Stomach (tissue), 9 donors: ENCODE data around the gene TCF12. TPM values are rescaled to one million over a fixed set of nuclear protein-coding genes. Genes with fewer than 3 reads are reported as not detected.

Source experiments
- DNase-seq, 2 donors: peaks; one replicate each; pipeline versions ENCODE4 v3.0.0 to v3.0.0-alpha.2; 2013 to 2019
- H3K27ac ChIP-seq, 5 donors: fragments of 200-600 bp in 4 of 5; sonication (generic) in 4 of 5; one replicate each; pipeline ENCODE4 v1.5.1; 2013 to 2019; ENCODE audit warnings: mild to moderate bottlenecking in 1 of 5, moderate library complexity in 1 of 5
- H3K27me3 ChIP-seq, 3 donors: fragments of 200-600 bp; sonication (generic); one replicate each; pipeline ENCODE4 v1.5.1; 2017 to 2019; ENCODE audit warnings: mixed run types in 1 of 3
- H3K36me3 ChIP-seq, 4 donors: fragments of 200-600 bp; sonication (generic); 1 replicate in 3 of 4; 2 replicates in 1 of 4; pipeline ENCODE4 v1.5.1; 2016 to 2019
- H3K4me1 ChIP-seq, 4 donors: fragments of 200-600 bp; sonication (generic); one replicate each; pipeline ENCODE4 v1.5.1; 2016 to 2019
- H3K4me3 ChIP-seq, 4 donors: fragments of 200-600 bp; sonication (generic) in 3 of 4; one replicate each; pipeline ENCODE4 v1.5.1; 2016 to 2019; ENCODE audit warnings: mild to moderate bottlenecking in 1 of 4
- H3K9me3 ChIP-seq, 4 donors: fragments of 200-600 bp; sonication (generic); one replicate each; pipeline ENCODE4 v1.5.1; 2016 to 2019
- EP300 ChIP-seq: sonication (generic); formaldehyde crosslinking; IDR thresholded peaks from one replicate; pipeline ENCODE4 v1.6.1; 2017; ENCODE audit warnings: antibody characterized with exemption
- POLR2A ChIP-seq, 4 donors: fragments of 450-650 bp; IDR thresholded peaks; one replicate each; pipeline ENCODE4 v1.6.1; 2016; ENCODE audit warnings: antibody characterized with exemption in 4 of 4, control low read depth in 2 of 4, mild to moderate bottlenecking in 1 of 4, moderate library complexity in 1 of 4
- POLR2AphosphoS5 ChIP-seq, 3 donors: sonication (generic); formaldehyde crosslinking; IDR thresholded peaks; one replicate each; pipeline ENCODE4 v1.6.1; 2016; ENCODE audit warnings: antibody characterized with exemption in 3 of 3
- WGBS, 5 donors: extraction: QIAGEN DNeasy Blood & Tissue Kit in 3 of 5; methylation state at CpG; one replicate each; pipeline versions ENCODE4 v1.1.5 to v1.1.7; 2013 to 2018; 5-methylcytosine and 5-hydroxymethylcytosine counted together
- intact Hi-C: fragments of 100-400 bp; cut with DNase I; formaldehyde crosslinking; loops from one replicate; pipeline ENCODE4 v1.15.1; 2023; ENCODE audit warnings: low total_unique reads
- polyA plus RNA-seq, 3 donors: library from polyadenylated mRNA; stranded (reverse); fragments of 200-250 nt; gene quantifications; one replicate each; pipeline ENCODE4 v1.2.3, GENCODE V29; 2013
- total RNA-seq, 5 donors: library from RNA; depleted of rRNA; stranded (reverse); fragments of >200 nt; gene quantifications; one replicate each; pipeline versions ENCODE4 v1.1.0 to v1.2.3, GENCODE V29; 2014 to 2016
- TF ChIP-seq, protein P1 (sequence below), 7 experiments: fragments of 450-650 bp in 4 of 7; fragments of 200-600 bp in 3 of 7; sonication (generic) in 3 of 7; IDR thresholded peaks; one replicate each; pipeline ENCODE4 v1.5.1; 2016 to 2019; ENCODE audit warnings: antibody characterized with exemption in 7 of 7, control low read depth in 2 of 7, mild to moderate bottlenecking in 1 of 7
- donor health status: healthy with polysubstance abuse.
- donor health status: Bipolar disorder and iron deficiency.
- donor health status: healthy.

TCF12 gene
- total and polyA plus RNA-seq, 8 donors, result 11.2 to 462 (median 130) TPM

DNA sequence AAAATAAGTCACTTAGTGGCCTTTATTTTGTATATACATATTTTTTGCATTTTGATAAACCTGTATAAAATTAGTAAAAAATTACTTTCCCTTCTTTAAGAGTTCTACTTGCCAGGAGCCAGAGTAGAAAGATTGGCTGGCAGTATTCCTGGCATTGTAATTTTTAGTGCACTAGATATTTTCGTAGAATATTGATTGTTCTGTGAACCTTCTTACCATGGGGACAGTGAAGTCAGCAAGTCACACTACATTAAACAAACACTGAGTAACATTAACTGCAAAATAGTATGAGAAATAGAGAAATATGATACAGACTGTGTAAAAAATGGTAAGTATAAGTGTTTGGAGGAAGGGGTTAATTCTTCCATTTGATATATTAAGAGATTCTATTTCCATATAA, 26.0 kb downstream of the TCF12 start:
- Histone ChIP-seq H3K4me3 (no peak overlapping the region), H3K27me3 (no peaks in the 10 kb centered on the region), H3K4me1 (peaks cover 0 to 63% (median 32%) of the 10 kb centered on the region in 4 donors), H3K9me3 (peaks cover 0 to 7% (median 2%) of the 10 kb centered on the region in 4 donors), H3K27ac (no peak overlapping the region), H3K36me3 (no peaks in the 10 kb centered on the region)
- 41 to 63% (median 54%) methylated on average over 1 of the region's 1 CpG for WGBS, 5 donors
- intact Hi-C loops, result no loop called here
- no peak for DNase-seq
- TF ChIP-seq POLR2A (IDR thresholded peaks at IDR 0.05), result no peak
- TF ChIP-seq, protein P1, sequence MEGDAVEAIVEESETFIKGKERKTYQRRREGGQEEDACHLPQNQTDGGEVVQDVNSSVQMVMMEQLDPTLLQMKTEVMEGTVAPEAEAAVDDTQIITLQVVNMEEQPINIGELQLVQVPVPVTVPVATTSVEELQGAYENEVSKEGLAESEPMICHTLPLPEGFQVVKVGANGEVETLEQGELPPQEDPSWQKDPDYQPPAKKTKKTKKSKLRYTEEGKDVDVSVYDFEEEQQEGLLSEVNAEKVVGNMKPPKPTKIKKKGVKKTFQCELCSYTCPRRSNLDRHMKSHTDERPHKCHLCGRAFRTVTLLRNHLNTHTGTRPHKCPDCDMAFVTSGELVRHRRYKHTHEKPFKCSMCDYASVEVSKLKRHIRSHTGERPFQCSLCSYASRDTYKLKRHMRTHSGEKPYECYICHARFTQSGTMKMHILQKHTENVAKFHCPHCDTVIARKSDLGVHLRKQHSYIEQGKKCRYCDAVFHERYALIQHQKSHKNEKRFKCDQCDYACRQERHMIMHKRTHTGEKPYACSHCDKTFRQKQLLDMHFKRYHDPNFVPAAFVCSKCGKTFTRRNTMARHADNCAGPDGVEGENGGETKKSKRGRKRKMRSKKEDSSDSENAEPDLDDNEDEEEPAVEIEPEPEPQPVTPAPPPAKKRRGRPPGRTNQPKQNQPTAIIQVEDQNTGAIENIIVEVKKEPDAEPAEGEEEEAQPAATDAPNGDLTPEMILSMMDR (IDR thresholded peaks at IDR 0.05), result no peak
- TF ChIP-seq EP300, result no peak
- no peak for TF ChIP-seq POLR2AphosphoS5 (IDR thresholded peaks at IDR 0.05)

DNA sequence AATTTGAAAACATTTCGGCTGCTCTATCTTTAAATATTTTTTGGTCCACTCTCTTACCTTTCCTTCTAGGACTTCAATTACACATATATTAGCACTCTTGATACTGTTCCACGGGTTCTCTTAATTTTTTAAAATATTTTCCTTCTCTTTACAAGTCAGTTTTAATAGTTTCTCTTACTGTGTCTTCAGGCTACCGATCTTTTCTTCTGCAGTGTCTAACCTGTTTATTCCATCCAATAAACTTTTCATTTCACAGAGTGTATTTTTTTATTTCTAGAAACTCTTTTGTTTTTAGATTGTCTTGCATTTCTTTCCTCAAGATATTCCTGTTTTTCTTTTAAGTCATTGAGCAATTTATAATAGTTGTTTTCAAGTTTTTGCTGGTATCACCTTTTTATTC, 27.7 kb downstream of the TCF12 start:
- TF ChIP-seq, protein P1 (IDR thresholded peaks at IDR 0.05), result no peak
- TF ChIP-seq EP300 (no peak), POLR2AphosphoS5 (IDR thresholded peaks at IDR 0.05) (no peak), POLR2A (IDR thresholded peaks at IDR 0.05) (no peak)
- Histone ChIP-seq H3K36me3 (no peaks in the 10 kb centered on the region), H3K27me3 (no peaks in the 10 kb centered on the region), H3K27ac (no peak overlapping the region), H3K9me3 (peaks cover 0 to 7% (median 2%) of the 10 kb centered on the region in 4 donors), H3K4me1 (peaks cover 0 to 59% (median 33%) of the 10 kb centered on the region in 4 donors), H3K4me3 (no peak overlapping the region)
- intact Hi-C loops, result no loop called here
- DNase-seq, result no peak
- 96 to 97% (median 97%) methylated on average over 3 of the region's 3 CpGs for WGBS, 5 donors

DNA sequence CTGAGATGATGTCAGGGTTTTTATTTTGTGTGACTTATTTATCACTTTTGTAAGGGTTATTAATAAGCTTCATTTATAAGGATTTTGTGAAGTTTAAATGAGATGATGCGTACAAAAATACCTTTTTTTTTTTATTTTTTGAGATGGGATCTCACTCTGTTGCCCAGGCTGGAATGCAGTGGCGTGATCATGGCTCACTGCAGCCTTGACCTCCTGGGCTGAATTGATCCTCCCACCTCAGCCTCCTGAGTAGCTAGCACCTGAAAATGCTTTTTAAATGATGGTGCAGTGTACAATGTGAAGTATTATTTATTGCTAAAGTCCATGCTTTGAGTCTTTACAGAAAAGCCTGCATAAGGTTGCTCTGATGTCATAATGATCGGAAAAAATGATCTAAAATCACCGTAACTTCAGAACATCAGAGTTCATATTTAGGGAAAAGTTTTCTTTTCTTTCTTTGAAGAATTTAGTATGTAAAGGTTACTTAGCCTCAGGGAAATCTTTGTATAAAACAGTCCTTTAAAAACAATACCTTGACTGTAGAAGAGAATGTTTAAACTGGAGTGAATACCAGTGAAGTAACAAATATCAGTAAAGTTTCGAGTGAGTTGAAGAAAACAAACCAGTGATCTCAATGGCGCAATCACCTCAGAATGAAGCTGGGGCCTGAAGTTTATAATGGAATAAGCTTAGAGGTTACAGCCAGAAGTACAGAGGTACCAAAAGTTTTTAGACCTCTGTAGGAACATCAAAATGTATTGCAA, 29.7 kb downstream of the TCF12 start:
- Histone ChIP-seq H3K27ac (no peak overlapping the region), H3K4me1 (peaks cover 0 to 38% (median 20%) of the 10 kb centered on the region in 4 donors), H3K27me3 (no peaks in the 10 kb centered on the region), H3K9me3 (peaks cover 0 to 7% (median 2%) of the 10 kb centered on the region in 4 donors), H3K36me3 (no peaks in the 10 kb centered on the region), H3K4me3 (no peak overlapping the region)
- DNase-seq, result no peak
- TF ChIP-seq, protein P1 (IDR thresholded peaks at IDR 0.05), result no peak
- TF ChIP-seq POLR2AphosphoS5 (IDR thresholded peaks at IDR 0.05) (no peak), EP300 (no peak), POLR2A (IDR thresholded peaks at IDR 0.05) (no peak)
- intact Hi-C loops, result no loop called here
- WGBS, 5 donors, result 92 to 97% (median 94%) methylated on average over 6 of the region's 6 CpGs

DNA sequence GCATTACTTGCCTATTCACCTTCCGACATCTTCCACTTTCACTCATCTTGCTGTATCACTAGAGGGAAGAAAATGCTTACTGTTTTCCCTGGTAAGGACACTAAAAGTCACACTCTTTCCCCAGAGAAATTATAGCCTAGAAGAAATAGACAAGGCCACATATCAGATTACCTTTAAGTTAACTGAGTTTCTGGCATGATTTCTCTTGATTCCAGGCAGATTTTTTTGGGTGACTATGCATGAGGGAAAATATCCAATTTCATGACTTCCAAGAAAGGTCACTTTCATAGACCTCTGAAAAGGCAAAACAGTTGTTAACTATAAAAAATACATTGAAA, 30.3 kb downstream of the TCF12 start:
- Histone ChIP-seq H3K4me1 (peaks cover 0 to 33% (median 15%) of the 10 kb centered on the region in 4 donors), H3K27ac (no peak overlapping the region), H3K4me3 (no peak overlapping the region), H3K9me3 (peaks cover 0 to 7% (median 2%) of the 10 kb centered on the region in 4 donors), H3K27me3 (no peaks in the 10 kb centered on the region), H3K36me3 (no peaks in the 10 kb centered on the region)
- DNase-seq, result no peak
- no peak for TF ChIP-seq POLR2AphosphoS5 (IDR thresholded peaks at IDR 0.05)
- TF ChIP-seq POLR2A (IDR thresholded peaks at IDR 0.05), result no peak
- TF ChIP-seq, protein P1 (IDR thresholded peaks at IDR 0.05), result no peak
- TF ChIP-seq EP300, result no peak
- 94 to 100% (median 100%) methylated on average over 1 of the region's 1 CpG for WGBS, 5 donors
- intact Hi-C loops, result no loop called here
